VCaP (cell line): Measurements from ENCODE around the gene ATF6.

Source experiments
- H3K27ac ChIP-seq: fragments of 450-650 bp; 2 replicates; pipeline ENCODE4 v1.5.1; 2017
- CTCF ChIP-seq: fragments of 450-650 bp; conservative IDR thresholded peaks from 2 replicates; pipeline ENCODE4 v1.5.1; 2017; ENCODE audit warnings: mild to moderate bottlenecking, moderate library complexity

The ATF6 gene

GRCh38 chr1:161866241-161866640, 100.1 kb downstream of the ATF6 start:
- no peak overlapping the region for H3K27ac ChIP-seq
- no peak for TF ChIP-seq CTCF

GRCh38 chr1:161868832-161869231, 102.7 kb downstream of the ATF6 start:
- TF ChIP-seq CTCF = no peak
- H3K27ac ChIP-seq = no peak overlapping the region

- H3K27ac ChIP-seq = no peak overlapping the region
- TF ChIP-seq CTCF = no peak
These were observed 103.2 kb downstream of the ATF6 start for GRCh38 chr1:161869291-161869690.

- no peak for TF ChIP-seq CTCF
- H3K27ac ChIP-seq = no peak overlapping the region
These were observed 106.4 kb downstream of the ATF6 start for GRCh38 chr1:161872506-161872905.

GRCh38 chr1:161879261-161879660, 113.1 kb downstream of the ATF6 start:
- no peak for TF ChIP-seq CTCF
- H3K27ac ChIP-seq = no peak overlapping the region

GRCh38 chr1:161884475-161884874, 118.4 kb downstream of the ATF6 start:
- no peak for TF ChIP-seq CTCF

GRCh38 chr1:161885003-161885402, 118.9 kb downstream of the ATF6 start:
- no peak for TF ChIP-seq CTCF
- H3K27ac ChIP-seq = peak overlapping the region; percentile 42

More at GRCh38 chr1:161884475-161884874, 118.4 kb downstream of the ATF6 start:
- H3K27ac ChIP-seq = peak overlapping the region; percentile 42

GRCh38 chr1:161885759-161886158, 119.6 kb downstream of the ATF6 start:
- no peak for TF ChIP-seq CTCF
- peak overlapping the region; percentile 42 for H3K27ac ChIP-seq
